GM23338 (cell line): ENCODE data around the gene DOCK11.

Experiments
- CREB1 ChIP-seq: fragments of 250-450 bp; sonication (Bioruptor Pico); IDR thresholded peaks from 2 replicates; pipeline ENCODE4 v1.5.0; 2020; ENCODE audit warnings: low read depth, mild to moderate bottlenecking, moderate library complexity
- CTCF ChIP-seq, 2 experiments: fragments of 200-600 bp in 1 of 2; sonication (generic) in 1 of 2; conservative IDR thresholded peaks; 2 replicates each; pipeline versions ENCODE4 v1.5.1 to v1.6.1; 2016 to 2017; ENCODE audit warnings: antibody characterized with exemption in 2 of 2, low read depth in 2 of 2, mild to moderate bottlenecking in 2 of 2, moderate library complexity in 1 of 2

DNA sequence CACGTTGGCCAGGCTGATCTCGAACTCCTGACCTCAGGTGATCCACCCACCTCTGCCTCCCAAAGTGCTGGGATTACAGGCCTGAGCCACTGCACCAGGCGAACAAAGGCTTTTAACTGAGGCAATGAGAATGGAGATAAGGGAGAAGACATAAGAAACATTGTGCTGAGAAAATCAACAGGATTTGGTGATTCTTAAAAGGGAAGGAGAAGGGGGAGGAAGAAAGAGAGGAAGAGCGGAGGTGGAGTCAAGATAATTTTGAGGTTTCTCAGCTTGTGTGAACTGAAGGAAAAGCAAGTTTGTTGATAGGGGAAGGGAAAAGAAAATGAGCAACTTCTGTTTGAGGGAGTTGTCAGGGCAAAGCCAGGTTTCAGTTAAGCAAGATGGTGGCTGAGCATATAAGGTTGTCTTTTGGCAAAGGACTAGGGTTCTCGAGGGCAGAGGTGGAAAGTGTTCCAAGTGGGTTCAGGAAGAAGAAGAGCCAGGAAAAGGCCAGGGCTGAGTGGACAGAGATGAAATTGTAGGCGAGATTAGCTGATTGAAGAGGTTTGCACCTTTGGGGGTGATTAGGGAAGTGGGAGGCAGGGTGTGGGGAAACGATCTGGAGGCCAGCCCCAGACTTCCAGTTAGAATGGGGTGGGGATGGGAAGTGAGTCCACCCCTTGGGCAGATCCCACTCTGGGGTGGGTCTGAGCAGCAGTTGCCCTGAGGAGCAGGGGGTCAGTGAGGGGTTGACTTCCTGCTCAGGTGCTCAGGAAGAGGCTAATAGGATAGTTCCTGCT, 7.8 kb downstream of the DOCK11 start:
- TF ChIP-seq CTCF (conservative IDR thresholded peaks at IDR 0.05; ENCODE audit: low read depth in 2 of 2), result no peak
- TF ChIP-seq CREB1 (CRISPR knock-in tag), result no peak
